CD4-positive, alpha-beta T cell treated with Interleukin-6 for 4 hours (primary cell): ENCODE results near the gene GZMM.
A peak's percentile ranks its signal among the peaks of the same experiment; 100 is the strongest.

Experiments
- DNase-seq: peaks from one replicate; pipeline ENCODE4 v3.0.0-alpha.2; 2020; ENCODE audit warnings: mixed read lengths

GZMM gene

DNA sequence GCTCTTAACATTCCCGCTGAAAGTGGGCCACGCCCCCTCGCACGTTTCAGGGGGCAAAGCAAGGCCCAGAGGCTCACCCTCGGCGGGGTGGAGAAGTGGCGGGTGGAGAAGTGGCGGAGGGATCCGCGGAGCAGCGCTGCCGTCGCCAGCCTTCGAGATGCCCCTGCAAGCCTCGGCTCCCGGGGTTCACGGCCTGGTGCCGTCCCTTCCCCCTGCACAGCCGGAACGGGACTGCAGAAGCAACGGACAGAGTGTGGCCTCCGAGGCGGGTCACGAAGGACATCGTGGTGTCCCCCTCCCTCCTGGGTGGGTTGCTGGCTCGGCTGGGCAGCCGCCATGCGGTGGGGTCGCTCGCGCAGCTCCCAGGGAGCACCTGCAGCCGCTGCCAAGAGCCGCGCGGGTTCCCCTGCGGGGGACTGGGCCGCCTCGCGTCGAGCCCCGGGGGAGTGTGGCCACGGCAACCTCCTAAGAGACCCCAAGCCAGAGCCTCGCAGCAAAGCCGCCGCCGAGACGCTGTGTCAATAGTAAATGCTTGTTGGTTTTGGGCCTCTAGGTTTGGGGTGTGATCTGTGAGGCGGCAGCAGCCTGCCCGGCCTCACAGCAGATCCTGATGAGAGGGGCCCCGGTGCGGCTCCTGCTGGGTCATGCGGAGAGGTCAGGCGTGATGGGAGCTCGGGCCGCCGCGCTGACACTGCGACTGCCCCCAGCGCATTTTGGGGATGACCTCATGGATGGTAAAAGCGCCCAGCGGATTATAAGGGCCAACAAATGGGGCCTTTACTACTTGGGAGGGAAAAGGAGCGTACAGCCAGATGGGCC is 31.1 kb upstream of the GZMM start:
- DNase-seq: no peak

DNA sequence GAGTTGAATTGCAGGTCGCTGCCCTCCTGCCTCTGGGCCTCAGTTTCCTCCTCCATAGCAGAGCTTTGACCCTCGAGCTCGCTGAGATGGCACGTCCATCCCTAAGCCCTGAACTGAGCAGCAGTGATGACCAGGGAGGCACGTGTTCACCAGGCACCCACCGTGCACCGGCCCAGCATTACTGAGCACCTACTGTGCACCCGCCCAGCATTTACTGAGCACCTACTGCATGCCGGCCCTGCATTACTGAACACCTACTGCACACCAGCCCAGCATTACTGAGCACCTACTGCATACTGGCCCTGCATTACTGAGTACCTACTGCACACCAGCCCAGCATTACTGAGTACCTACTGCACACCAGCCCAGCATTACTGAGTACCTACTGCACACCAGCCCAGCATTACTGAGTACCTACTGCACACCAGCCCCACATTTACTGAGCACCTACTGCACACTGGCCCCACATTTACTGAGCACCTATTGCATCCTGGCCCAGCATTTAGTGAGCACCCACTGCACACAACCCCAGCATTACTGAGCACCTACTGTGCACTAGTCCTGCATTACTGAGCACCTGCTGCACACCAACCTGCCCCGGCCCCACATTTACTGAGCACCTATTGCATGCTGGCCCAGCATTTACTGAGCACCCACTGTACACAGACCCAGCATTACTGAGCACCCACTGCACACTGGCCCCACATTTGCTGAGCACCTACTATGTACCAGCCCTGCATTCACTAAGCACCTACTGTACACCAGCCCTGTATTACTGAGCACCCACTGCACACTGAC is 30.3 kb upstream of the GZMM start:
- DNase-seq: no peak

DNA sequence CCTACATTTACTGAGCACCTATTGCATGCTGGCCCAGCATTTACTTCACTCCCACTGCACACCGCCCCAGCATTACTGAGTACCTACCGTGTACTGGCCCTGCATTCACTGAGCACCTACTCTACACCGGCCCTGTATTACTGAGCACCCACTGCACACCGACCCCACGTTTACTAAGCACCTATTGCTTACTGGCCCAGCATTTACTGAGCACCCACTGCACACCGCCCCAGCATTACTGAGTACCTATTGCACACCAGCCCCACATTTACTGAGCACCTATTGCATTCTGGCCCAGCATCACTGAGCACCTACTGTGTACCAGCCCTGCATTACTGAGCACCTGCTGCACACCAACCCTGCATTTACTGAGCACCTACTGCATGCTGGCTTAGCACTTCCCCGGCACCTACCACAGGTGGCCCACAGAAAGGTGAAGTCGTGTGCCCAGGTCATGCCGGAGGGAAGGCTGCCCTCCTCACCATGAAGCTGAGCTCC is 29.6 kb upstream of the GZMM start:
- DNase-seq: no peak

DNA sequence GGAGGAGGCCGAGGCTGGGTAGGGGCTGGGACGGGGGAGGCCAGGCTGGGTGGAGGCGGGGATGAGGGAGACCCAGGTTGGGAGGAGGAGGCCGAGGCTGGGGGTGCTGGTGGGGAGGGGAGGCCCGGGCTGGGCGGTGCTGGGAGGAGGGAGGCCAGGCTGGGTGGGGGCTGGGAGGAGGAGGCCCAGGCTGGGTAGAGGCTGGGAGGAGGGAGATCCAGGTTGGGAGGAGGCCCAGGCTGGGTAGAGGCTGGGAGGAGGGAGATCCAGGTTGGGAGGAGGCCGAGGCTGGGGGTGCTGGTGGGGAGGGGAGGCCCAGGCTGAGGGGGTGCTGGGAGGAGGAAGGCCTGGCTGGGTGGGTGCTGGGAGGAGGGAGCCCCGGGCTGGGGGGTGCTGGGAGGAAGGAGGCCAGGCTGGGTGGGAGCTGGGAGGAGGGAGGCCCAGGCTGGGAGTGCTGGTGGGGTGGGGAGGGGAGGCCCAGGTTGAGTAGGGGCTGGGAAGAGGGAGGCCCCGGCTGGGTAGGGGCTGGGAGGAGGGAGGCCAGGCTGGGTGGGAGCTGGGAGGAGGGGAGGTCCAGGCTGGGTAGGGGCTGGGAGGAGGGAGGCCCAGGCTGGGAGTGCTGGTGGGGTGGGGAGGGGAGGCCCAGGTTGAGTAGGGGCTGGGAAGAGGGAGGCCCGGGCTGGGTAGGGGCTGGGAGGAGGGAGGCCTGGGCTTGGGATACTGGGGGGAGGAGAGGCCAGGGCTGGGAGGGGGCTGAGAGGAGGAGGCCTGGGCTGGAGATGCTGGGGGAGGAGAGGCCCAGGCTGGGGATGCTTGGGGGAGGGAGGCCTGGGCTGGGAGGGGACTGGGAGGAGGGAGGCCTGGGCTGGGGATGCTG is 25.9 kb upstream of the GZMM start:
- DNase-seq: no peak

DNA sequence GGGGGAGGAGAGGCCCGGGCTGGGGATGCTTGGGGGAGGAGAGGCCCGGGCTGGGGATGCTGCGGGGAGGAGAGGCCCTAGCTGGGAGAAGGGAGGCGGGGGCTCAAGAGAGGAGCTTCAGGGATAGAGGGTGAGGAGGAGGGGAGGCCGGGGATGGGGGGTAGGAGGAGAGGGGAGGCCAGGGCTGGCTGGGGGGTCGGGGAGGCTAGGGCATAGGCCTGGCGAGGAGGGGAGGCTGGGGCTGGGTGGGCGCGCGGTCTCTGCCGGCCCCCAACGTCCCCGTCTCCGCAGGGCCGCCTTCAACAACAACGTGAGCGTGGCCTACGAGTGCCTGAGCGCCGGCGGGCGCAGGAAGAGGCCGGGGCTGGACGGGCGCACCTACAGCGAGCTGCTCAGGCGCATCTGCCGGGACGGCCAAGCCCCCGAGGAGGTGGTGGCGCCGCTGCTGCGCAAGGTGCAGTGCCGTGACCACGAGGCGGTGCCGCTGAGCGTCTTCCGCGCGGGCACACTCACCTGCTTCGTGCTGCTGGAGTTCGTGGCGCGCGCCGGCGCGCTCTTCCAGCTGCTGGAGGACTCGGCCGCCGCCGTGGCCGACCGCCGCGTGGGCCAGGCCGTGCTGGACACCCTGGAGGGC is 25.1 kb upstream of the GZMM start:
- DNase-seq: peak; percentile 77

DNA sequence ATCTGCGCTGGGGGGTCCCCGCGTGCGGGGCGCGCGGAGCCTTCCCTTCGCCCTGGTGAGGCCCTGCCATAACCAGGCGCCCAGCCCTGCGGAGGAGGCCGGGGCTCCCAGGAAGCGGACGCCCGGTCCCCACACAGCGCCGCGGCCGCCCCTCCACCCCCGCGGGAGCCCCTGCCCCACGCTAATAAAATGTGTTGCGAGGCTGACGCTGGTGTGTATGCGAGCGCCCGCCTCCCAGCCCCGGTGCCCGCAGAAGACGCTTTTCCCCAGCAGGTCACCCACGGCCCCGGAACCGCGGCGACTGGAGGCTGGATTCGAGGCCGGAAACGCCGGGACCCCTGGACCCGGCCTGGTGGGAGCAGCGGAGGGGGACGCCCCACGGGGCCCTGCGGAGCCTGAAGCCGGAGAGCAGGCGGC is 24.4 kb upstream of the GZMM start:
- DNase-seq: no peak

DNA sequence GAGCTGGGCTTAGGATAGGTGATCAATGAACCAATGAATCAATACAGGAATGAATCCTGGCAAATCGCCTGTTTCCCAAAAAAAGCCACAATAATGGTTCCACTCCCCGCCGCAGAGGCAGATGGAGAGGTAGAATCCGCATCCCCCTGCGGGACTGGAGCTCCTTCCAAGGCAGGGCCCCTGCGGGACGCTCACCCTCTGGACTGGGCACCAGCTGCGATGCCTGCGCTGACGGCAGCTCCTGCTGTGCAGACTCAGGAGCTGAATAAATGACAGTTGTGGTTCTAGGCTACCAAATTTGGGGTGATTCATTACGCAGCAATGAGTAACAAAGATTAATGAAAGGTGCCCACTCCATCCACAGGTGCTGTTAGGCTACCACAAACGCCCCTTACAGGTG is 21.1 kb upstream of the GZMM start:
- no peak for DNase-seq

DNA sequence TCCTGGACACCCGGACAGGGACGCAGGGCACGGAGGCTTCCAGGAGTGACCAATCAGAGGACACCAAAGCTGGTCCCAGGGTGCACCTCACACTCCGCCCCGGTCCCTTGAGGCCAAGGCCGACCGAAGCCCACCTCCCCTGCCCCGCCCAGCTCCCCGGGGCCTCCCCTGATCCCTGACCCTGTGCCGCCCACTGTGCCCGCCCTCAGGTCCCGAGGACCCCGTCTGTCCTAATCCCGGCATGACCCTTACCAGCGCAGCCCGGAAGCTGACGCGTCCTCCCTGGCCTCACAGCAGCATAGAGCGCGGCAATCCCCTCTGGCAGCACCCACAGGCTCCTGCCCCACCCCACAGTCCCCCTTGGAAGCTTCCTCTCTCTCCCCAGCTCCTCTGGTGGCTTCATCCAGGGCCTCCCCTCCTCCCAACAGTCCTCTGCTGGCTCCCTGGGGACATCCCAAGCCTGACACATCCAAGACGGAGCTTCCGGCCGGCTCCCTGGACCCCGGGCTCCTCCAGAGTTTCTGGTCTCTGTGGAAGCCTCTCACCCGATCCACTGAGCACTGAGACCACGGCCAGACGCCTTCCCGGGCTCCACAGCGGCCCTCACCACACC is 19.7 kb upstream of the GZMM start:
- no peak for DNase-seq

DNA sequence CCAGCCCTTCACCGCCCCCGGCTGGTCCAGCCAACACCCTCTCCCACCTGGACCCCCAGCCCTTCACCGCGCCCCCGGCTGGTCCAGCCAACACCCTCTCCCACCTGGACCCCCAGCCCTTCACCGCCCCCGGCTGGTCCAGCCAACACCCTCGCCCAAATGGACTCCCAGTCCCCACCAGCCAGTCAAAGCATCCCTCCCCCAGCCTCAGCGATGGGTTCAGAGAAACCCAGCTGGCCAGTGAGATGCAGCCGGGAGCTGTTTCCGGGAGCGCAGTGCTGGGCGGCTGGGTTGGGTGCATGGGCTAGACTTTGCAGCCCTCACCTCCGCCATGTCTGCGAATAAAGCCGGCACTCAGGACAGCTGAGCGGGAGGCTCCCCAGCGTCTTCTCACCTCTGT is 18.8 kb upstream of the GZMM start:
- no peak for DNase-seq

DNA sequence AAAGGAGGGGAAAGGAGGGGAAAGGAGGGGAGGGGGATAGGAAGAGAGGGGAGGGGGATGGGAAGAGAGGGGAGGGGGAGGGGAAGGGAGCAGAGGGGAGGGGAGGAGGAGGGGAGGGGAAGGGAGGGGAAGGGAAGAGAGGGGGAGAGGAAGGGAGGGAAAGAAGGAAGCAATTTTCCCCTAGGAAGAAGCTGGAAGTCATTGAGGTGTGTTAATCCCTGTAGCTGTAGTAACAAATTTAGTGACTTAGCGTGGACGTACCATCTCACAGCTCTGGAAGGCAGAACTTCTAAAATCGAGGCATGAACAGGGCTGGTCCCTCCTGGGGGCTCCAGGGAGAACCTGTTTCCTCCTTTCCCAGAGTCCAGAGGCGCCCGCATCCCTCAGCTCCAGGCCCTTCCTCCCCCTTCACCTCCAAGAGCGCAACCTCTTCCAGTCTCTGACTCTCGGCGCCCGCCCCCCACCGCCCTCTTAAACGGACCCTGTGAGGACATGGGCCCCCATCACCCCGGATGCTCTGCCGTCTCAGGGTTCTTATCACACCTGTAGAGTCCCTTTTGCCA is 17.9 kb upstream of the GZMM start:
- no peak for DNase-seq

DNA sequence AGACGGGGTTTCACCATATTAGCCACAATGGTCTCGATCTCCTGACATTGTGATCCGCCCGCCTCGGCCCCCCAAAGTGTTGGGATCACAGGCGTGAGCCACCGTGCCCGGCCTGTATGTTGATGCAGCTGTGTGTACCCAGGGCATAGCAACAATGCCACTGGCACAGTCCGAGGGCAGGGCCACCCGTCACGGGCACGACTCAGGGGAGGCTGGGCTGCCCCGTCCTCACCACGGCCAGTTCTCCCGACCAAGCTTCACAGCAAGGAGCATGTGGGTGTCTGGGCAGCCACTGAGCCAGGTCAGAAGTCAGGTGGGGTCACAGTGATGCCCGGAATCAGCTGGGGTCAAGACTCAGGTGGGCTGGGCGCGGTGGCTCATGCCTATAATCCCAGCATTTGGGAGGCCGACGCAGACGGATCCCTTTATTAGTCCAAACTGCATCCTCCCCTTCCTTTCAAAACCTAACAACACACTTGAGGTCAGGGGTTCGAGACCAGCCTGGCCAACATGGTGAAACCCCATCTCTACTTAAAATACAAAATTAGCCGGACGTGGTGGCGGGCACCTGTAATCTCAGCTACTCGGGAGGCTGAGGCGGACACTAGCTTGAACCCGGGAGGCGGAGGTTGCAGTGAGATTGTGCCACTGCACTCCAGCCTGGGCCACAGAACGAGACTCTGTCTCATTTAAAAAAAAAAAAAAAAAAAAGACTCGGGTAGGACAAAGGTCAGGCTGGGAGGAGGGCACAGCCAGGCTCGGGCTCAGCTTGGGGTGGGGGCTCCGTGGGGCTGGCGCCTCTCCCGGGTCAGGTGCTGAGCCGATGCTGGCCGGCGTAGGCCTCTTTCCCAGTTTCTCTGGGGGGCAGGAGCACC is 13.5 kb upstream of the GZMM start:
- DNase-seq: no peak

DNA sequence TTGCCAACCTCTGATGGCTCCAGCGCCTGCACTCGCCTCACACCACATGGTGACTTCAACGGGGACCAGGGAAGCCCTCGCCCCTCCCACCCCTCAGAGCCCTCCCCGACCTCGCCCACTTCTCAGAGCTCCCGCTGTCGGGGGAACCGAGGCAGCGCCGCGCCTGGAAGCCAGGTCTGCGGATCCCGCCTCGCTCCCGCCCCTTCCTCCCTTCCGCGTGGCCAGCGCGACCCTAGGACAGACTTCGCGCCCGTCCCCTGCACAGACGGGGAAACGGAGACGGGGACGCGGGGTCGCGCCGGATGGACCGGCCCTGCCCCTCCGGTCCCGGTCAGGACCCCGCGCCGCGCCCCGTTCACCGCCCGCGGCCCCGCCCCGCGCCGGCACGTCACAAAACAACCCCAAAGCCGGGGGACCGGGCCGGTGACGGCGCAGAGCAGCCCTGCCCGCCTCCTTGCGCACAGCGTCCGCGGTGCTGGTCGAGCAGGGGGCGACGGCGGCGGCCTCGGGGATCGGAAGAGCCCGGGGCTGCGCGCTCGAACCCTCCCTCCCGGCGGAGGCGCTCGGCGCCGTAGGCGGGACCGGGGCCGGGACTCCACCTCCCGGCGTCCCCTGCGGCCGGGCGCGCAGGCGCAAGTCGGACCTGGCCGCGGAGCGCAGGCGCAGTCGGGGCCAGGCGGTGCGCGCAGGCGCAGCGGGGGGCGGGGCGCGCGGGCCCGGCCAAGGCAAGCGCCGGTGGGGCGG is 12.7 kb upstream of the GZMM start:
- DNase-seq: peak; percentile 88

DNA sequence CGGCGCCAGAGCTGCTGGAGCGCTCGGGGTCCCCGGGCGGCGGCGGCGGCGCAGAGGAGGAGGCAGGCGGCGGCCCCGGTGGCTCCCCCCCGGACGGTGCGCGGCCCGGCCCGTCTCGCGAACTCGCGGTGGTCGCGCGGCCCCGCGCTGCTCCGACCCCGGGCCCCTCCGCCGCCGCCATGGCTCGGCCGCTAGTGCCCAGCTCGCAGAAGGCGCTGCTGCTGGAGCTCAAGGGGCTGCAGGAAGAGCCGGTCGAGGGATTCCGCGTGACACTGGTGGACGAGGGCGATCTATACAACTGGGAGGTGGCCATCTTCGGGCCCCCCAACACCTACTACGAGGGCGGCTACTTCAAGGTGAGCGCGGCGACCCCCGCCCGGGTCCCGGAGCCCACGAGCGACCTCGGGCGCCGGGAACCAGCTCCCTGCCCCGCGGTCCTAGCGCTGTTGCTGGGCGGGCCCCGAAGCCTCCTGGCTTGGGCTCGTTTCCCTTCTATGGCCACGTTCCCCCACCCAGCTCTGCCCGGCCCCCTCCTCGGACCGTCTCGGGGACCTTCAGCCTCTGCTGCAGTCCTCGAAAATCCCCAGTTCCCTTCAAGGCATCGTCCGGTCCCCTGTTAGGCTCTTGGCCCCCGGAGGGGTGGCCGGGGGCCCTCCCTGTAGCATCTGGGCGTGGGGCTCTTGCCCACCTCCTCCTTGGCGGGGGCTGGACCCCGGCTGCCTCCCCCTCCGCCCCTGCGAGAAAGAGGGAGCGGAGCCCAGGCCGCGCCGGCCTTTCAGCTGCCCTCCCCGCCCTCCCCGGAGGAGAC is 11.9 kb upstream of the GZMM start, which contains the start of gene CDC34:
CDC34 (plus strand) TSS at position 8 of the 808 bp plus-strand sequence; CDS start at position 180, 172 bp downstream.
- DNase-seq: no peak

DNA sequence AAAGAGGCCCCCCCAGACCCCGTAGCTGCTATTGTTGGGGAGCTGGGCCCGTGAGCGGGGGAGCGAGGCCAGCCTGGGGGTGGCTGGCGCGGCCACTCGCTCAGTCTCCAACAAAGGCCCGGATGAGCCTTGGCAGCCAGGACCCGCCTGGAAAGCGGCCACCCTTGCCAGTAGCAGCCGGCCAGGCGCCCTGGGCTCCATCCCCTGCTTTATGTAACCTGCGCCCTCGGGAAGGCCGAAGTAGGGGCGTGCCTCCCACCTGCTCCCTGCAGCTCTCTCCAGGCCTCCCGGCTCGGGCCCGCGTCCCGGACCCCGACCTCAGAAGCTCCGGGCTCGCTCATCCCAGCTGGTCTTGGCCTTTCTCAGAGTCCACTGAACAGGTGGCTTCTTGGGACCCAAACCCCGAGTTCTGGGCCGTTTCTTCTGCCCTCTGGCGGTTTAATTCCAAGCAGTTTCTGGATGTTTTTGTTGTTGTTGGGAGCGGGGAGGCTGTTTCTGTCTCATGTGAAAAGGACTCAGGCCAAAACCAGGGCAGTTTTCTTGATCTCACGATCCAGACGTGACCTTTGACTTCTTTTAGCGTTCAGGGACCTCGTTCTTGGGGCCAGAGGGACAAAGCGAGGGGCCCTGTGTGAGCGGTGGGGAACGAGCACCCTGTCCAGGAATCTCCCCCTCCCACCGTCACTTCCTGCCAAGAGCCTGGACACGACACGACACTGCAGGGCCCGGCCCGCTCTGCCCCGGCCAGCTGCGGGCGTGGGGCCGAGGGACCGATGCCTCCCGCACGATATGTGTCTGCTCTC is 11.1 kb upstream of the GZMM start:
- peak; percentile 50 for DNase-seq

DNA sequence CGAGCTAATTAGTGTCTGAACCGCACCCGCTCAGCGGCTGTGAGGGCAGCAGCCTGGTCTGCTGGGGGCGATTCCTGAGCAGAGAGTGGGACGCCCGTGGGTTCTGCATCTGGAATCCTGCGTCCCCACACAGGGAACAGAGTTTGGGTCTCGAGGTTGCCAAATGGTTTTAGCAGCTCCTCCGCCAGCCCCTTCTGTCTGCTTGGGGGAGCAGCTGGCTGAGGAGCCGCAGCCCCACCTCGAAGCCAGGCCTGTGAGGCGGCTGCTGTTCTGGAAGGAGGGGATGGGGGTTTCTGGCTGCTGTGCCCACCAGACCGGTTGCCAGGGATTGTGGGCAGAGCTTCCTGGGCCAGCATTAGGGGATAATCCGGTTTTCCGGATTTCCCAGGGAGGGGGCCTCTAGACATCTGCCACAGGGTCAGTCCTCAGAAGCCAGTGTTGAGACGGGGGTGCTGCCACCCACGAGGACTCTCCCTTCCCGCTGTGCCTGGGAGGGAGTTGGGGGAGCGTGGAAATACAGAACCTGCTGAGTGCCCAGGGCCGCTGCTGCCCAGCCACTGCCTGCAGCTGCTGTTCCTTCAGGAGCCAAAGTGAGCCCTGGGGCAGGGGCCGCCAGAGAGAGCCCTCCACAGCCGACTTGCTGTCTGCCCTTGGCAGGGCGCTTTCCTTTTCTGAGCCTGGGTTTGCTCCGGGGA is 10.3 kb upstream of the GZMM start:
- no peak for DNase-seq

DNA sequence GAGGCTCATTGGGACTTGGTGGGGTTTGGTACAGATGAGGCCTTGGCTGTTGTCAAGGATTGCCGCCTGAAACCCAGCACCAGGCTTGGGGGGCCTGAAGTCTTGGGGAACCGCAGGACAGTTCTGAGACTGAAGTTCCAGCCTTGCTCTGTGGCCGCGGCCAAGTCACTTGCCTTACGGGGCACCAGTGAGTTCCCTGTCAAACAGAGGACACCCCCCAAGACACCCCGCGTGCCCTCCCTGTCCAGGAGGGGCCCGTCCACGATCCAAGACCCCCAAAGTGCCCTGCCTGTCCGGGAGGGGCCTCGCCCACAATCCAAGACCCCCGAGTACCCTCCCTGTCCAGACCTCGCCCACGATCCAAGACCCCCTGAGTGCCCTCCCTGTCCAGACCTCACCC is 9.8 kb upstream of the GZMM start:
- DNase-seq: no peak
